ENCODE results near the gene RGP1. TPM values are rescaled to one million over a fixed set of nuclear protein-coding genes. Genes with fewer than 3 reads are reported as not detected.

Gene RGP1
- polyA plus RNA-seq, 1 experiment = 19.7 TPM

GRCh38 chr9:35793461-35793860 lies 44.4 kb downstream of the RGP1 start:
- ChIA-PET CTCF (interaction anchor here (0.6 to 2.8 kb wide), 8 partner anchors 19 to 152 kb away, joined by 3 to 20 read pairs (median 4); partner anchors contain the start of genes HINT2 and SPAG8), POLR2A (no interaction called here)
- no peak for DNase-seq (ENCODE audit: low read depth)
- no peak for TF ChIP-seq CTCF (IDR thresholded peaks at IDR 0.05; ENCODE audit: insufficient read depth, low read depth, low read length)
- Histone ChIP-seq H3K4me3 (ENCODE audit: low read depth, low read length) (peak overlapping the region; percentile 61), H3K27me3 (ENCODE audit: control insufficient read depth, insufficient read depth, low read length) (no peaks in the 10 kb centered on the region), H3K36me3 (ENCODE audit: control insufficient read depth, insufficient read depth, low read length) (no peaks in the 10 kb centered on the region; the same call in 1 of the 2 replicates)

GRCh38 chr9:35795695-35796094 lies 46.6 kb downstream of the RGP1 start:
- CTCF ChIA-PET = interaction anchor here (1.9 to 2.9 kb wide), 2 partner anchors 18 to 30 kb away, joined by 7 to 9 read pairs; partner anchors contain the start of gene HINT2
- DNase-seq (ENCODE audit: low read depth) = no peak
- no peak for TF ChIP-seq CTCF (IDR thresholded peaks at IDR 0.05; ENCODE audit: insufficient read depth, low read depth, low read length)
- Histone ChIP-seq H3K36me3 (ENCODE audit: control insufficient read depth, insufficient read depth, low read length) (peaks cover 4% of the 10 kb centered on the region), H3K4me3 (ENCODE audit: low read depth, low read length) (no peak overlapping the region), H3K27me3 (ENCODE audit: control insufficient read depth, insufficient read depth, low read length) (no peaks in the 10 kb centered on the region)
- POLR2A ChIA-PET = no interaction called here

GRCh38 chr9:35797311-35798109 lies 48.4 kb downstream of the RGP1 start:
- H3K36me3 ChIP-seq (ENCODE audit: control insufficient read depth, insufficient read depth, low read length) = peaks cover 9% of the 10 kb centered on the region
- no peak for DNase-seq (ENCODE audit: low read depth)
- H3K4me3 ChIP-seq (ENCODE audit: low read depth, low read length) = no peak overlapping the region
- H3K27me3 ChIP-seq (ENCODE audit: control insufficient read depth, insufficient read depth, low read length) = no peaks in the 10 kb centered on the region
- ChIA-PET POLR2A (no interaction called here), CTCF (interaction anchor here (1.7 to 5.4 kb wide), 4 partner anchors 16 to 106 kb away, joined by 4 to 22 read pairs (median 8); partner anchors contain the start of genes HINT2 and SPAG8)
- no peak for TF ChIP-seq CTCF (IDR thresholded peaks at IDR 0.05; ENCODE audit: insufficient read depth, low read depth, low read length)

- Histone ChIP-seq H3K27me3 (ENCODE audit: control insufficient read depth, insufficient read depth, low read length) (no peaks in the 10 kb centered on the region), H3K36me3 (ENCODE audit: control insufficient read depth, insufficient read depth, low read length) (peaks cover 9% of the 10 kb centered on the region), H3K4me3 (ENCODE audit: low read depth, low read length) (no peak overlapping the region)
- CTCF ChIA-PET = interaction anchor here (1.0 to 5.4 kb wide), 4 partner anchors 9 to 104 kb away, joined by 3 to 22 read pairs (median 5); partner anchors contain the start of genes HINT2 and SPAG8
- no peak for TF ChIP-seq CTCF (IDR thresholded peaks at IDR 0.05; ENCODE audit: insufficient read depth, low read depth, low read length)
- POLR2A ChIA-PET = interaction anchor here (0.5 kb wide), 2 partner anchors 11 to 306 kb away, joined by 6 to 14 read pairs; no protein-coding TSS in a partner anchor
- DNase-seq (ENCODE audit: low read depth) = peak; percentile 26
Observed at GRCh38 chr9:35798658-35799374, 49.7 kb downstream of the RGP1 start.

- Histone ChIP-seq H3K27me3 (ENCODE audit: control insufficient read depth, insufficient read depth, low read length) (no peaks in the 10 kb centered on the region), H3K4me3 (ENCODE audit: low read depth, low read length) (no peak overlapping the region), H3K36me3 (ENCODE audit: control insufficient read depth, insufficient read depth, low read length) (peaks cover 13% of the 10 kb centered on the region)
- DNase-seq (ENCODE audit: low read depth) = no peak
- no peak for TF ChIP-seq CTCF (IDR thresholded peaks at IDR 0.05; ENCODE audit: insufficient read depth, low read depth, low read length)
- ChIA-PET CTCF (interaction anchor here (1.0 to 5.4 kb wide), 3 partner anchors 13 to 82 kb away, joined by 4 to 22 read pairs (median 5); partner anchors contain the start of genes HINT2 and SPAG8), POLR2A (no interaction called here)
Observed at GRCh38 chr9:35800530-35800929, 51.4 kb downstream of the RGP1 start.
